ENCODE measurements around the gene STAG3. TPM values are rescaled to one million over a fixed set of nuclear protein-coding genes. Genes with fewer than 3 reads are reported as not detected.

The STAG3 gene
- total RNA-seq, 1 experiment from 2014 or later: 5.2 TPM

GRCh38 chr7:100208911-100209408 lies 31.2 kb downstream of the STAG3 start:
- POLR2A ChIA-PET: no interaction called here
- peaks cover 7% of the 10 kb centered on the region; the same call in 1 of the 2 replicates for H3K4me1 Mint-ChIP-seq
- no peak overlapping the region for H3K4me3 Mint-ChIP-seq
- H3K27me3 Mint-ChIP-seq (ENCODE audit: low read depth): peaks cover 76% of the 10 kb centered on the region
- no peaks in the 10 kb centered on the region for H3K9me3 Mint-ChIP-seq
- no peaks in the 10 kb centered on the region for H3K36me3 Mint-ChIP-seq
- CTCF ChIA-PET: interaction anchor here (1.0 kb wide), 1 partner anchor 76 kb away, joined by 4 read pairs; no protein-coding TSS in a partner anchor
- DNase-seq (ENCODE audit: low spot score) (no peak), ATAC-seq (no peak; the same call in 1 of the 2 replicates)
- no peak overlapping the region for H3K27ac Mint-ChIP-seq
- TF ChIP-seq ZNF138 (CRISPR knock-in tag; conservative IDR thresholded peaks at IDR 0.05) (no peak), FOXP1 (CRISPR knock-in tag; IDR thresholded peaks at IDR 0.05; ENCODE audit: borderline replicate concordance) (no peak), CREM (CRISPR knock-in tag; IDR thresholded peaks at IDR 0.05) (no peak), IRF2 (CRISPR knock-in tag; IDR thresholded peaks at IDR 0.05; ENCODE audit: borderline replicate concordance, low read depth) (no peak)
- TF ChIP-seq, protein P1, sequence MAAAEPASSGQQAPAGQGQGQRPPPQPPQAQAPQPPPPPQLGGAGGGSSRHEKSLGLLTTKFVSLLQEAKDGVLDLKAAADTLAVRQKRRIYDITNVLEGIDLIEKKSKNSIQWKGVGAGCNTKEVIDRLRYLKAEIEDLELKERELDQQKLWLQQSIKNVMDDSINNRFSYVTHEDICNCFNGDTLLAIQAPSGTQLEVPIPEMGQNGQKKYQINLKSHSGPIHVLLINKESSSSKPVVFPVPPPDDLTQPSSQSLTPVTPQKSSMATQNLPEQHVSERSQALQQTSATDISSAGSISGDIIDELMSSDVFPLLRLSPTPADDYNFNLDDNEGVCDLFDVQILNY (CRISPR knock-in tag; IDR thresholded peaks at IDR 0.05): no peak
- TF ChIP-seq, protein P2, sequence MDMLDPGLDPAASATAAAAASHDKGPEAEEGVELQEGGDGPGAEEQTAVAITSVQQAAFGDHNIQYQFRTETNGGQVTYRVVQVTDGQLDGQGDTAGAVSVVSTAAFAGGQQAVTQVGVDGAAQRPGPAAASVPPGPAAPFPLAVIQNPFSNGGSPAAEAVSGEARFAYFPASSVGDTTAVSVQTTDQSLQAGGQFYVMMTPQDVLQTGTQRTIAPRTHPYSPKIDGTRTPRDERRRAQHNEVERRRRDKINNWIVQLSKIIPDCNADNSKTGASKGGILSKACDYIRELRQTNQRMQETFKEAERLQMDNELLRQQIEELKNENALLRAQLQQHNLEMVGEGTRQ (CRISPR knock-in tag; IDR thresholded peaks at IDR 0.05): no peak

GRCh38 chr7:100209493-100209892 lies 31.8 kb downstream of the STAG3 start:
- Mint-ChIP-seq H3K36me3 (no peaks in the 10 kb centered on the region), H3K4me1 (peaks cover 7% of the 10 kb centered on the region; the same call in 1 of the 2 replicates), H3K27me3 (ENCODE audit: low read depth) (peaks cover 80% of the 10 kb centered on the region), H3K9me3 (no peaks in the 10 kb centered on the region), H3K4me3 (no peak overlapping the region), H3K27ac (no peak overlapping the region)
- ATAC-seq (no peak), DNase-seq (ENCODE audit: low spot score) (no peak)
- TF ChIP-seq ZNF121 (CRISPR knock-in tag; IDR thresholded peaks at IDR 0.05): no peak
- TF ChIP-seq, protein P3, sequence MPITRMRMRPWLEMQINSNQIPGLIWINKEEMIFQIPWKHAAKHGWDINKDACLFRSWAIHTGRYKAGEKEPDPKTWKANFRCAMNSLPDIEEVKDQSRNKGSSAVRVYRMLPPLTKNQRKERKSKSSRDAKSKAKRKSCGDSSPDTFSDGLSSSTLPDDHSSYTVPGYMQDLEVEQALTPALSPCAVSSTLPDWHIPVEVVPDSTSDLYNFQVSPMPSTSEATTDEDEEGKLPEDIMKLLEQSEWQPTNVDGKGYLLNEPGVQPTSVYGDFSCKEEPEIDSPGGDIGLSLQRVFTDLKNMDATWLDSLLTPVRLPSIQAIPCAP (CRISPR knock-in tag; IDR thresholded peaks at IDR 0.05): no peak
- no peak for TF ChIP-seq STAT6 (CRISPR knock-in tag; conservative IDR thresholded peaks at IDR 0.05; ENCODE audit: low read depth)
- TF ChIP-seq NR2C2 (CRISPR knock-in tag; IDR thresholded peaks at IDR 0.05): no peak
- TF ChIP-seq, protein P4, sequence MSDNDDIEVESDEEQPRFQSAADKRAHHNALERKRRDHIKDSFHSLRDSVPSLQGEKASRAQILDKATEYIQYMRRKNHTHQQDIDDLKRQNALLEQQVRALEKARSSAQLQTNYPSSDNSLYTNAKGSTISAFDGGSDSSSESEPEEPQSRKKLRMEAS (CRISPR knock-in tag; IDR thresholded peaks at IDR 0.05): no peak
- no peak for TF ChIP-seq ESRRA (CRISPR knock-in tag; IDR thresholded peaks at IDR 0.05; ENCODE audit: borderline replicate concordance)
- TF ChIP-seq, protein P5, sequence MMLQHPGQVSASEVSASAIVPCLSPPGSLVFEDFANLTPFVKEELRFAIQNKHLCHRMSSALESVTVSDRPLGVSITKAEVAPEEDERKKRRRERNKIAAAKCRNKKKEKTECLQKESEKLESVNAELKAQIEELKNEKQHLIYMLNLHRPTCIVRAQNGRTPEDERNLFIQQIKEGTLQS (CRISPR knock-in tag; conservative IDR thresholded peaks at IDR 0.05): no peak
- TF ChIP-seq ZNF416 (CRISPR knock-in tag; IDR thresholded peaks at IDR 0.05): no peak
- TF ChIP-seq, protein P6, sequence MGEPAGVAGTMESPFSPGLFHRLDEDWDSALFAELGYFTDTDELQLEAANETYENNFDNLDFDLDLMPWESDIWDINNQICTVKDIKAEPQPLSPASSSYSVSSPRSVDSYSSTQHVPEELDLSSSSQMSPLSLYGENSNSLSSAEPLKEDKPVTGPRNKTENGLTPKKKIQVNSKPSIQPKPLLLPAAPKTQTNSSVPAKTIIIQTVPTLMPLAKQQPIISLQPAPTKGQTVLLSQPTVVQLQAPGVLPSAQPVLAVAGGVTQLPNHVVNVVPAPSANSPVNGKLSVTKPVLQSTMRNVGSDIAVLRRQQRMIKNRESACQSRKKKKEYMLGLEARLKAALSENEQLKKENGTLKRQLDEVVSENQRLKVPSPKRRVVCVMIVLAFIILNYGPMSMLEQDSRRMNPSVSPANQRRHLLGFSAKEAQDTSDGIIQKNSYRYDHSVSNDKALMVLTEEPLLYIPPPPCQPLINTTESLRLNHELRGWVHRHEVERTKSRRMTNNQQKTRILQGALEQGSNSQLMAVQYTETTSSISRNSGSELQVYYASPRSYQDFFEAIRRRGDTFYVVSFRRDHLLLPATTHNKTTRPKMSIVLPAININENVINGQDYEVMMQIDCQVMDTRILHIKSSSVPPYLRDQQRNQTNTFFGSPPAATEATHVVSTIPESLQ (CRISPR knock-in tag; IDR thresholded peaks at IDR 0.05): no peak
- ChIA-PET CTCF (interaction anchor here (1.5 kb wide), 1 partner anchor 32 kb away, joined by 5 read pairs; the partner anchor contains the start of genes GPC2 and STAG3), POLR2A (no interaction called here)
